Activated T-helper 1 cell treated with anti-CD3 and anti-CD28 coated beads, Interleukin-12 subunit alpha, Interleukin-12 subunit beta, Interleukin-2, Interleukin-4 antibody, amounts not matched to agents 30 ng/mL and 10 ng/mL and 1 ng/mL, durations not matched to agents 14 hours and 24 hours and 36 hours (primary cell): ENCODE data around the gene TFIP11. TPM values are rescaled to one million over a fixed set of nuclear protein-coding genes. Genes with fewer than 3 reads are reported as not detected.

Experiments used
- DNase-seq: peaks from one replicate; pipeline ENCODE4 v3.0.0; 2021; ENCODE audit warnings: low spot score
- H3K27ac Mint-ChIP-seq: one replicate; pipeline ENCODE4 v1.8.0; 2021; ENCODE audit warnings: mild to moderate bottlenecking, mixed read lengths
- H3K27me3 Mint-ChIP-seq: one replicate; pipeline ENCODE4 v1.8.0; 2022; ENCODE audit warnings: mild to moderate bottlenecking, moderate library complexity, mixed read lengths; ENCODE audit not compliant: insufficient read depth
- H3K36me3 Mint-ChIP-seq: one replicate; pipeline ENCODE4 v1.8.0; 2021; ENCODE audit warnings: low read depth, mixed read lengths
- H3K4me1 Mint-ChIP-seq: one replicate; pipeline ENCODE4 v1.8.0; 2021; ENCODE audit warnings: low read depth, mixed read lengths
- H3K4me3 Mint-ChIP-seq: one replicate; pipeline ENCODE4 v1.8.0; 2021; ENCODE audit warnings: mild to moderate bottlenecking, moderate library complexity, mixed read lengths
- H3K9me3 Mint-ChIP-seq: one replicate; pipeline ENCODE4 v1.8.0; 2021; ENCODE audit warnings: mixed read lengths
- intact Hi-C: fragments of 100-400 bp; cut with micrococcal nuclease; formaldehyde crosslinking; loops from one replicate; pipeline ENCODE4 v1.15.1; 2024
- total RNA-seq: library from RNA; stranded (reverse); gene quantifications from 2 replicates; pipeline ENCODE4 v1.2.3, GENCODE V29; 2022

The TFIP11 gene
- total RNA-seq, 1 donor from 2014 or later: 58.1 TPM

GRCh38 chr22:26479043-26479791 is 33.1 kb downstream of the TFIP11 start:
- Mint-ChIP-seq H3K36me3 (peaks cover 32% of the 10 kb centered on the region), H3K9me3 (no peaks in the 10 kb centered on the region)

GRCh38 chr22:26477341-26477731 is 34.9 kb downstream of the TFIP11 start:
- Mint-ChIP-seq H3K9me3 (no peaks in the 10 kb centered on the region), H3K36me3 (peaks cover 39% of the 10 kb centered on the region), H3K27ac (peak overlapping the region; percentile 82), H3K4me1 (peaks cover 62% of the 10 kb centered on the region), H3K4me3 (peak overlapping the region; percentile 72), H3K27me3 (no peaks in the 10 kb centered on the region)
- intact Hi-C loops: loop anchor here (1.0 kb wide), 1 partner anchor 46 kb away; no protein-coding TSS in a partner anchor
- no peak for DNase-seq

More at GRCh38 chr22:26479043-26479791, 33.1 kb downstream of the TFIP11 start:
- peak overlapping the region; percentile 90 for H3K27ac Mint-ChIP-seq
- peak overlapping the region; percentile 95 for H3K4me3 Mint-ChIP-seq
- H3K27me3 Mint-ChIP-seq: no peaks in the 10 kb centered on the region
- intact Hi-C loops: no loop called here
- peaks cover 75% of the 10 kb centered on the region for H3K4me1 Mint-ChIP-seq
- DNase-seq: no peak

GRCh38 chr22:26476705-26477340 is 35.5 kb downstream of the TFIP11 start:
- Mint-ChIP-seq H3K27me3 (no peaks in the 10 kb centered on the region), H3K4me1 (peaks cover 56% of the 10 kb centered on the region), H3K9me3 (no peaks in the 10 kb centered on the region), H3K4me3 (peak overlapping the region; percentile 43), H3K36me3 (peaks cover 42% of the 10 kb centered on the region), H3K27ac (peak overlapping the region; percentile 82)
- DNase-seq: no peak
- intact Hi-C loops: loop anchor here (1.0 kb wide), 1 partner anchor 46 kb away; no protein-coding TSS in a partner anchor

- intact Hi-C loops: no loop called here
- Mint-ChIP-seq H3K27ac (no peak overlapping the region), H3K4me3 (no peak overlapping the region), H3K9me3 (no peaks in the 10 kb centered on the region), H3K36me3 (peaks cover 45% of the 10 kb centered on the region), H3K4me1 (peaks cover 36% of the 10 kb centered on the region), H3K27me3 (no peaks in the 10 kb centered on the region)
- DNase-seq: no peak
Measured at GRCh38 chr22:26474682-26475081, 37.6 kb downstream of the TFIP11 start.

GRCh38 chr22:26471522-26471921 is 40.8 kb downstream of the TFIP11 start:
- Mint-ChIP-seq H3K36me3 (peaks cover 39% of the 10 kb centered on the region), H3K4me1 (peaks cover 9% of the 10 kb centered on the region), H3K4me3 (no peak overlapping the region), H3K27ac (peak overlapping the region; percentile 40), H3K9me3 (no peaks in the 10 kb centered on the region), H3K27me3 (no peaks in the 10 kb centered on the region)
- intact Hi-C loops: no loop called here
- DNase-seq: no peak

- Mint-ChIP-seq H3K4me1 (peaks cover 7% of the 10 kb centered on the region), H3K27ac (no peak overlapping the region), H3K36me3 (peaks cover 38% of the 10 kb centered on the region), H3K4me3 (no peak overlapping the region), H3K27me3 (no peaks in the 10 kb centered on the region), H3K9me3 (no peaks in the 10 kb centered on the region)
- intact Hi-C loops: no loop called here
- DNase-seq: no peak
Measured at GRCh38 chr22:26470807-26471206, 41.5 kb downstream of the TFIP11 start.

GRCh38 chr22:26466196-26466595 is 46.1 kb downstream of the TFIP11 start:
- intact Hi-C loops: no loop called here
- Mint-ChIP-seq H3K27me3 (no peaks in the 10 kb centered on the region), H3K4me3 (no peak overlapping the region), H3K36me3 (peaks cover 37% of the 10 kb centered on the region), H3K27ac (no peak overlapping the region), H3K9me3 (no peaks in the 10 kb centered on the region), H3K4me1 (no peaks in the 10 kb centered on the region)
- no peak for DNase-seq

- Mint-ChIP-seq H3K27me3 (no peaks in the 10 kb centered on the region), H3K4me3 (no peak overlapping the region), H3K4me1 (no peaks in the 10 kb centered on the region), H3K36me3 (peaks cover 33% of the 10 kb centered on the region), H3K27ac (no peak overlapping the region), H3K9me3 (no peaks in the 10 kb centered on the region)
- intact Hi-C loops: no loop called here
- DNase-seq: no peak
Measured at GRCh38 chr22:26464312-26464711, 48.0 kb downstream of the TFIP11 start.

- H3K4me3 Mint-ChIP-seq: no peak overlapping the region
- no peaks in the 10 kb centered on the region for H3K9me3 Mint-ChIP-seq
- peaks cover 32% of the 10 kb centered on the region for H3K36me3 Mint-ChIP-seq
- H3K4me1 Mint-ChIP-seq: no peaks in the 10 kb centered on the region
- DNase-seq: no peak
- H3K27me3 Mint-ChIP-seq: no peaks in the 10 kb centered on the region
- intact Hi-C loops: no loop called here
- H3K27ac Mint-ChIP-seq: no peak overlapping the region
Measured at GRCh38 chr22:26463688-26464087, 48.6 kb downstream of the TFIP11 start.

GRCh38 chr22:26463101-26463661 is 49.1 kb downstream of the TFIP11 start:
- no peaks in the 10 kb centered on the region for H3K4me1 Mint-ChIP-seq
- H3K9me3 Mint-ChIP-seq: no peaks in the 10 kb centered on the region
- no peak overlapping the region for H3K27ac Mint-ChIP-seq
- intact Hi-C loops: no loop called here
- no peak overlapping the region for H3K4me3 Mint-ChIP-seq
- H3K36me3 Mint-ChIP-seq: peaks cover 31% of the 10 kb centered on the region
- DNase-seq: no peak
- no peaks in the 10 kb centered on the region for H3K27me3 Mint-ChIP-seq

- Mint-ChIP-seq H3K4me1 (no peaks in the 10 kb centered on the region), H3K27ac (no peak overlapping the region), H3K4me3 (no peak overlapping the region), H3K36me3 (peaks cover 30% of the 10 kb centered on the region), H3K9me3 (no peaks in the 10 kb centered on the region), H3K27me3 (no peaks in the 10 kb centered on the region)
- no peak for DNase-seq
- intact Hi-C loops: no loop called here
Measured at GRCh38 chr22:26462641-26463040, 49.6 kb downstream of the TFIP11 start.

GRCh38 chr22:26462051-26462450 is 50.2 kb downstream of the TFIP11 start:
- Mint-ChIP-seq H3K36me3 (peaks cover 30% of the 10 kb centered on the region), H3K27ac (no peak overlapping the region), H3K27me3 (no peaks in the 10 kb centered on the region), H3K9me3 (no peaks in the 10 kb centered on the region), H3K4me3 (no peak overlapping the region), H3K4me1 (no peaks in the 10 kb centered on the region)
- intact Hi-C loops: no loop called here
- DNase-seq: no peak

- intact Hi-C loops: loop anchor here (1.0 to 2.0 kb wide), 4 partner anchors 30 to 101 kb away; no protein-coding TSS in a partner anchor
- Mint-ChIP-seq H3K36me3 (peaks cover 30% of the 10 kb centered on the region), H3K9me3 (no peaks in the 10 kb centered on the region), H3K27ac (no peak overlapping the region), H3K27me3 (no peaks in the 10 kb centered on the region), H3K4me3 (no peak overlapping the region), H3K4me1 (no peaks in the 10 kb centered on the region)
- DNase-seq: peak; percentile 16
Measured at GRCh38 chr22:26461188-26461810, 51.0 kb downstream of the TFIP11 start.
